ENCODE measurements around the gene ENPP1. TPM values are rescaled to one million over a fixed set of nuclear protein-coding genes. Genes with fewer than 3 reads are reported as not detected.

Gene ENPP1
- total RNA-seq, 1 experiment from 2014 or later: 17.8 TPM

- DNase-seq: no peak
- no peak overlapping the region for H3K4me3 ChIP-seq (ENCODE audit: insufficient read depth, low read depth, low read length)
- no peaks in the 10 kb centered on the region for H3K36me3 ChIP-seq (replicated peaks; ENCODE audit: control insufficient read depth, insufficient read depth, low read length)
- H3K27me3 ChIP-seq (ENCODE audit: control insufficient read depth, insufficient read depth, low read length): no peaks in the 10 kb centered on the region
Measured at GRCh38 chr6:131937703-131938631, 130.1 kb downstream of the ENPP1 start.

Other genes starting within 250 kb of the ENPP1 start
- gene ARG1, start 234.8 kb upstream of the ENPP1 start, total RNA-seq (2014; rRNA removed; shearing (Covaris generic)): not detected in 2 replicates
- 15.8 and 26.1 TPM in 2 replicates for gene MED23, start 179.8 kb upstream of the ENPP1 start, total RNA-seq (2014; rRNA removed; shearing (Covaris generic))
- not detected in 2 replicates for gene ENPP3, start 170.7 kb upstream of the ENPP1 start, total RNA-seq (2014; rRNA removed; shearing (Covaris generic))
- gene OR2A4, start 106.6 kb upstream of the ENPP1 start, total RNA-seq (2014; rRNA removed; shearing (Covaris generic)): not detected in 2 replicates
- not detected in 2 replicates for gene CTAGE9, start 97.0 kb upstream of the ENPP1 start, total RNA-seq (2014; rRNA removed; shearing (Covaris generic))
- 5.8 and 8.3 TPM in 2 replicates for gene CCN2, start 143.4 kb downstream of the ENPP1 start, total RNA-seq (2014; rRNA removed; shearing (Covaris generic))

Measured in H7 (cell line).